BJ (cell line): ENCODE results near the gene OXSR1. TPM values are rescaled to one million over a fixed set of nuclear protein-coding genes. Genes with fewer than 3 reads are reported as not detected.

Source experiments
- CTCF ChIA-PET: fragments of 350-600 bp; formaldehyde crosslinking; extraction: SDS; loops from one replicate; lab custom pipeline; 2021; ENCODE audit warnings: antibody characterized with exemption, inconsistent platforms; lab: Yijun Ruan, JAX
- POLR2A ChIA-PET: fragments of 300-600 bp; sonication (Branson Sonifier 250); formaldehyde crosslinking; extraction: SDS; loops from one replicate; lab custom pipeline; 2021; ENCODE audit warnings: antibody characterized with exemption; lab: Charles Lee
- DNase-seq: peaks from one replicate; pipeline ENCODE4 v3.0.0-alpha.2; 2011; ENCODE audit warnings: low read depth
- H3K27me3 ChIP-seq: 2 replicates; pipeline ENCODE4 v1.6.0; 2011; ENCODE audit warnings: low read length; ENCODE audit not compliant: control insufficient read depth, insufficient read depth
- H3K36me3 ChIP-seq: 2 replicates; pipeline ENCODE4 v1.5.1; 2011; ENCODE audit warnings: low read length; ENCODE audit not compliant: control insufficient read depth, insufficient read depth
- H3K4me3 ChIP-seq: 2 replicates; pipeline ENCODE4 v1.5.1; 2011; ENCODE audit warnings: low read depth, mild to moderate bottlenecking, control low read depth, low read length
- CTCF ChIP-seq: IDR thresholded peaks from 2 replicates; pipeline ENCODE4 v1.5.1; 2011; ENCODE audit warnings: low read depth, mild to moderate bottlenecking, control low read depth, inconsistent platforms, low read length, moderate library complexity; ENCODE audit not compliant: insufficient read depth
- polyA plus RNA-seq: library from polyadenylated mRNA; depleted of rRNA; stranded (reverse); fragments of >200 nt; gene quantifications from 2 replicates; pipeline ENCODE4 v1.2.3, GENCODE V29; 2011

The OXSR1 gene
- polyA plus RNA-seq, 1 experiment, result 27.6 TPM

- TF ChIP-seq CTCF, result no peak
- DNase-seq, result no peak
- ChIA-PET POLR2A (no interaction called here), CTCF (interaction anchor here (0.9 to 5.5 kb wide), 2 partner anchors 10 to 170 kb away, joined by 4 to 39 read pairs; no protein-coding TSS in a partner anchor)
- no peak overlapping the region for H3K4me3 ChIP-seq
- H3K27me3 ChIP-seq, result no peaks in the 10 kb centered on the region
- peaks cover 58% of the 10 kb centered on the region for H3K36me3 ChIP-seq
These were observed 37.1 kb upstream of the OXSR1 start for GRCh38 chr3:38128303-38128655.

GRCh38 chr3:38129058-38129457 is 36.3 kb upstream of the OXSR1 start:
- no peaks in the 10 kb centered on the region for H3K27me3 ChIP-seq
- no peak for DNase-seq
- H3K36me3 ChIP-seq, result peaks cover 59% of the 10 kb centered on the region
- CTCF ChIA-PET, result interaction anchor here (5.5 kb wide), 1 partner anchor 11 kb away, joined by 39 read pairs; no protein-coding TSS in a partner anchor
- no peak overlapping the region for H3K4me3 ChIP-seq
- no peak for TF ChIP-seq CTCF
- POLR2A ChIA-PET, result no interaction called here

- no peak for DNase-seq
- H3K36me3 ChIP-seq, result peaks cover 52% of the 10 kb centered on the region
- H3K4me3 ChIP-seq, result no peak overlapping the region
- ChIA-PET POLR2A (no interaction called here), CTCF (interaction anchor here (0.8 to 5.5 kb wide), 7 partner anchors 12 to 350 kb away, joined by 3 to 39 read pairs (median 4); partner anchors contain the start of gene XYLB)
- no peak for TF ChIP-seq CTCF
- H3K27me3 ChIP-seq, result no peaks in the 10 kb centered on the region
These were observed 34.7 kb upstream of the OXSR1 start for GRCh38 chr3:38130631-38131065.

- DNase-seq, result no peak
- Histone ChIP-seq H3K27me3 (no peaks in the 10 kb centered on the region), H3K4me3 (no peak overlapping the region), H3K36me3 (peaks cover 42% of the 10 kb centered on the region)
- CTCF ChIA-PET, result interaction anchor here (0.8 to 5.5 kb wide), 8 partner anchors 14 to 349 kb away, joined by 3 to 39 read pairs (median 4); partner anchors contain the start of gene XYLB
- POLR2A ChIA-PET, result no interaction called here
- peak; percentile 55 for TF ChIP-seq CTCF
These were observed 33.5 kb upstream of the OXSR1 start for GRCh38 chr3:38131621-38132369.

- DNase-seq, result no peak
- POLR2A ChIA-PET, result no interaction called here
- CTCF ChIA-PET, result interaction anchor here (0.6 to 1.5 kb wide), 4 partner anchors 22 to 241 kb away, joined by 3 to 6 read pairs (median 4); no protein-coding TSS in a partner anchor
- TF ChIP-seq CTCF, result no peak
- Histone ChIP-seq H3K27me3 (no peaks in the 10 kb centered on the region), H3K4me3 (no peak overlapping the region), H3K36me3 (peaks cover 31% of the 10 kb centered on the region)
These were observed 32.2 kb upstream of the OXSR1 start for GRCh38 chr3:38133209-38133556.
